GM19395 (cell line): ENCODE data around the gene RCC1.
"Not testable (repeated sequence)": the region's sequence is repeated elsewhere in the genome, so short reads cannot be mapped to it uniquely, and the experiment has no call there.

Source experiments
- ATAC-seq: cut with Tn5 transposase; IDR thresholded peaks from one replicate; pipeline ENCODE4 v1.9.1; 2021; ENCODE audit warnings: mild to moderate bottlenecking, moderate library complexity; ENCODE audit not compliant: unreplicated experiment

The RCC1 gene

DNA sequence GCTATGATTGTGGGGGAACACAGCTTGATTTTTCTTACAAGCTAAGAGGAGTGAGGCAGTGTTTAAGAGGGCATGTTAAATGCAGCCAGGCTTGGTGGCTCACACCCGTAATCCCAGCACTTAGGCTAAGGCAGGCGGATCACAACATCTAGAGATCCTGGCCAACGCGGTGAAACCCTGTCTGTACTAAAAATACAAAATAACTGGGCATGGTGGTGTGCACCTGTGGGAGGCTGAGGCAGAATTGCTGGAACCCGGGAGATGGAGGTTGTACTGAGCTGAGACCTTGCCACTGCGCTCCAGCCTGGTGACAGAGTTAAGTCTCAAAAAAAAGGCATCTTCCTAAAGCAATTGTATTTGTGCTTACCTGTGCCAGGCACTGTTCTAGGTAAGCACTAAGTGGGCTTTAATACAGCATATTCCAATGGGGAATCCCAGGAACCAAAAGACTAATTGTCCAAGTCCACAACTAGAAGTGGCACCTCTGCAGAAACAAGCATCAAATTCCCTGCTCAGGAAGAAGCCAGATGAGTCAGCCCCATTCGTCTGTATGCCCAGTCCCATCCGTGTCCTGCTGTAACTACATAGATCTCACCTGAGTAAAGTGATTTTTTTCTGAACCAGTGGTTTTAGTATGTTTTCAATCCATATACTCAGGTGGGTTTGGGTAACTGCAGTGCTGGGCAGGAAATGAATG, 4.6 kb downstream of the RCC1 start:
- ATAC-seq = no peak

DNA sequence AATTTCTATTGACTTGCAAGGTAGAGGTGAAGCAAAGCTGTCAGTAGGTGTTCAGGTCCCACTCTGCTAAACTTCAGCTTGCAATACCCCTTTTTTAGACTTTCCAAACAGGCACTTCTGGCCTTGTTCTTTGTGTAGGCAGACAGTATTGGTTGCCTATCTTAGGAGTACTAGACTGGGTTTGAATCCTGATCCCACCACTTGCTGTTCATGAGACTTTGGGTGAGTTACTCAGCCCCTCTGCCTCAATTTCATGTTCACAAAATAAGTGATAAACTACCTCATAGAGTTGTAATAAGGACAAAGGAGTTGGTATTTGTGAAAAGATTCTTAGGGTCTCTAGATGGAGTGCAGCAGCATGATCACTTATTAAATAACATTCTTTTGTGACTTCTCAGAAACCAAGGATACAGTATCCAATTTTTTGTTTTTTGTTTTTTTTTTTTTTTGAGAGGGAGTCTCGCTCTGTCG, 5.2 kb downstream of the RCC1 start:
- ATAC-seq = no peak

DNA sequence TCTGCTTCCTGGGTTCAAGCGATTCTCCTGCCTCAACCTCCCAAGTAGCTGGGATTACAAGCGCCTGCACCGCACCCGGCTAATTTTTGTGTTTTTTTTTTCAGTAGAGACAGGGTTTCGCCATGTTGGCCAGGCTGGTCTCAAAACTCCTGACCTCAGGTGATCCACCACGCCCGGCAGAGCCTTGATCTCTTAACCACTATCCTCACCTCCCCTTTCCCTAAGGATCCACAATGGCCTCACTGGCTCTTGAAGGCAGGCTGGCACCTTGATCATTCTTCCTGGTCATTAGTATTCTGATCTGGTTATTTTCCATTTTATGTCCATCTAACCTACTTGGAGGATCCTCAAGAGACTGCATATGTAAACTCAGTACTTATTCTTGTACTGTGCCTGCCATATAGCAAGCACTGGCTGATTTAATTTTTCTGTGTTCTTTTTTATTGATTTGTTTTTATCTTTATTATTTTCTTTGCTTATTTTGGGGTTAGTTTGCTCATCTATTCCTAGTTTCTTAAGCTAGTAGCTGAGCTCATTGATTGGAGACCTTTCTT, 6.3 kb downstream of the RCC1 start:
- no peak for ATAC-seq

DNA sequence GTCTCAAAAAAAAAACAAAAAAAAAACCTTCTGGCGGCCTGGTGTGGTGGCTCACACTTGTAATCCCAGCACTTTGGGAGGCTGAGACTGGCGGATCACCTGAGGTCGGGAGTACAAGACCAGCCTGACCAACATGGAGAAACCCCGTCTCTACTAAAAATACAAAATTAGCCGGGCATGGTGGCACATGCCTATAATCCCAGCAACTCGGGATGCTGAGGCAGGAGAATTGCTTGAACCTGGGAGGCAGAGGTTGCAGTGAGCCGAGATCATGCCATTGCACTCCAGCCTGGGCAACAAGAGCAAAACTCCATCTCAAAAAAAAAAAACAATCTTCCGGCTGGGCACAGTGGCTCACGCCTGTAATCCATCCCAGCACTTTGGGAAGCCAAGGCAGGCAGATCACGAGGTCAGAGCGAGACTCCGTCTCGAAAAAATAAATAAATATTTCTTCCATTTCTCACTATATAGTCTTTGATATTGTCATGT, 8.6 kb downstream of the RCC1 start:
- not testable (repeated sequence) for ATAC-seq

DNA sequence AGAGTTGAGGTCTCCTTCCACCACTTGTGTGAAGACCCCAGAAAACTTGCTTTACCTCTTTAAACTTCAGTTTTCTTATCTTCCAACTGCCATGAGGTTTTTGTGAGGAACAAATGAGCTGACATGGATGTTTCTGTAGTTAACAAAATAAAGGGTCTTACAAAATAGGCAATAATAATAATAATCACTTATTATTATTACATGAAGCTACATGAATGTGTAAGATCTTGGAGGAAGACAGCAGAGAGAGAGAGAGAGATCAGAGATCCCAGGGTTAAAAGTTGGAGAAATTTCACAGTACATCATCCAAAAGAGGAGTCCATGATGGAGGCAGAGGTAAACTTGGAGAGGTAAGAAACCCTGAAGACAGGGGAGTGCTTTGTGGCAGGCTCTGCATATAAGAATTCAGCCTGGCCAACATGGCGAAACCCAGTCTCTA, 10.7 kb downstream of the RCC1 start:
- ATAC-seq = no peak

DNA sequence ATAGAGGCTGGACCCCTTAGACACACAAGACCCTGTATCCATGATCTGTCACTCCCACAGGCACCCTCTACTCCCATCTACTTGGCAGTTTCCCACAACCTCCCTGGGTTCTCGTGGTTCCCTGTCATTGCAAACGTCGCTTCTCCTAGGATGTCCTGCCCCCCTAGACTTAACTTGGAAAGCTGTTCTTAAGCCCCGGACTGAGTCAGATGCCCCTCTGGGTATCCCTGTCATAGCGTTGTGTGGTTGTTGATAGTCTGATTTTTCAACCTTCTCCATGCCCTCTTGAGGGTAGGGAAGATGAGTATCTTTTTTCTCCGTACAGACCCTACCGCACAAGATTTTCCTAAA, 11.8 kb downstream of the RCC1 start:
- ATAC-seq = no peak

DNA sequence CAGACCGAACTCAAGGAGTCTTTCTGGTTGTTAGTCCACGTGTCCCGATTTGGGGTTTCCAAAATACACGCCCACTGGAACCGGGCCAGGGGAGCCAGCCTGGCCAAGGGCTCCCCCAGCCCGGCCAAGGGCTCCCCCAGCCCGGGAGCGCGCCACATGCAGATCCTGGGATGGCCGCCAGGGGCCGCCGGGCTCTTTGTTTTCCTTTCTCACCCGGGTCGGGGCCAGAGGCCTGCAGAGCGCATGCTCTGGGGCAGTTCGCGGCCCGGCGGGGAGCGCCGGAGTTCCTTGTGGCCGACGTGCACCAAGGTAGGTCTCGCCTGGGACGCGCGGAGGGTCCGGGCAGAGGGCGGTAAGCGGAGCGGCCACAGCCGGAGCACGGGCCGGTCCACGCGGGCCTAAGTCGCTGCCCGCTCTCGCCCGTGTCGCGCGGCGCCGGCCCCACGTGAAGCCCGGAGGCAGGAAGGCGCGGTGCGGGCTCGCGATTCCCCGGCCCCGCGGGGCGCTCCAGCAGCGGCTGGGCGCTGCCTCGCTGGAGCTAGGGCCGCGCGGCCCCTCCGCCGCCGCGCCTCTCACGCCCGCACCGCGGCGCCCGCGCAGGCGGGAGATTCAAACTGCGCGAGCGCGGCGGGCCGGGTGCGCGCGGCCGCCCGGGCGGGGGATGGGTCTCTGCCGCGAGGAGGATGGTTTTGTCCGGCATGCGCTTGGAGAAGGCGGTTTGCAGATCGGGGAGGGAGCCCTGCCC, 12.3 kb downstream of the RCC1 start:
- ATAC-seq = peak; percentile 69

DNA sequence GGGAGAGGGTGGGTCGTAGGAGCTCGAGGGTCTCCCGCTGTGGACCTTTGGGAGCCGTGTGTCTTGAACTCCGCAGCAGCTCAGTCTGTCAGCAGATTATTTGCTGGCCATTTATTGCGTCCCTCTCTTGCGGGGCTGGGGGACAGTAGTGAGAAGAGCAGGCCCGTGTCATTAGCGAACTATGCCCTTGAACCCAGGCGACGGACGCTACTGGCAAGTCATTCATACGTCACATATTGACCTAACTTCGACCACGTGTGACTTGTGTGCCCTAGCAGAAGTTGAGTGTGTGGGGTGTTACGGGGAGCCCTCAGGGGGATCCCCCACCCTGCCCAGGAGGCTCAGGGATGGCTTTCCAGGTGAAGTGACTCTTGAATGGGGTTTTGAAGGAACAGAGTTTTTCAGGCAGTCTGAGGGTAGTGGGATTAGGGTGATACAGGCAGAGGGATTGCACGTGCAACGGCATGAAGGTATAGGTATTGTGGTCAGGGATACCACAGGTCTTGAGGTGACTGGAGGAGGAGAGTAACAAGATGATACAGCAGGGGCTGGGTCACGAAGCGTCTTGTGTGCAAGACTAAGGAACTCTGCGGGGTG, 13.0 kb downstream of the RCC1 start:
- ATAC-seq = peak; percentile 24

DNA sequence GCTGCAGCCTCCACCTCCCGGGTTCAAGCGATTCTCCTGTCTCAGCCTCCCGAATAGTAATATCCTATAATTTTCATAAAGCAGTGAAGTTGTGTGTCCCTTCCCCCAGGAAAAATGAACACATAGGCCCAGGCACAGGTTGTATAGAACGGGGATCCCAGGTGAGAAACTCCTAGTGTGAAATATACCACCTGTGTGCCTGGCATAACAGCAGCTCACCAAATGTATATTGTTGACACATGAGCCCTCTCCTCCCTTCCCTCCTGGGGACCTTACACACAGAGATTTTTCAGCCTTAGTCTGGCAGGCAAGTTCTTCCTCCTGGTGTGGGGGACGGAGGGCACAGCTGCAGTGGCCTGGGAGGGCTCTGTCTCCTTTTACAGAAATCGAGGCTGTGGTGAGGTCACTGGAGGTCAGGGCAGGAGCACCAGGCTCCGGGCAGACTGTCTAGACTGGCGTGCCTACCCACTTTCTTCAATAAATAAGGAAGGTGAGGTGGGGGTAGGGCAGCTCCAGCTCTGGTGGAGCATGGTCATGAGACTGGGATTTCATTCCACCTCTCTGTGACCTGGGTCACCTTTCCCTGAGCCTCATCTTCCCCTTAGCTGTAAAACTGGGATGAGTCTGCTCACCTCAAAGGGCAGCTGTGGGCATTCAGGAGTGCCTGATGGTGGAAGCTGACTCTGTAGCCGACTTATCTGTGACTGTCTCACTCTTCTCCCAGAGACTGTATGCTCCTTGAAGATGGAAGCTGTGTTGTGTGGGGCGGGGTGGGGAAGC, 14.3 kb downstream of the RCC1 start:
- no peak for ATAC-seq

DNA sequence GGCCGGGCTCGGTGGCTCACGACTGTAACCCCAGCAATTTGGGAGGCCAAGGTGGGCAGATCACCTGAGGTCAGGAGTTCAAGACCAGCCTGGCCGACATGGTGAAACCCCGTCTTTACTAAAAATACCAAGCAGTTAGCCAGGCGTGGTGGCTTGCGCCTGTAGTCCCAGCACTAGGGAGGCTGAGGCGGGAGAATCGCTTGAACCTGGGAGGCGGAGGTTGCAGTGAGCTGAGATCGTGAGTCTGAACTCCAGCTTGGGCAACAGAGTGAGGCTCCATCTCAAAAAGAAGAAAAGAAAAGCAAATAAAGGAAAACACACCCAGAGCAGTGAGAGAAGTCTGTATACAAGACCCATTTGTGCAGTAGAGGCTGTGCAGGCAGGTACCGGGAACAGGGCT, 15.0 kb downstream of the RCC1 start:
- ATAC-seq = not testable (repeated sequence)

DNA sequence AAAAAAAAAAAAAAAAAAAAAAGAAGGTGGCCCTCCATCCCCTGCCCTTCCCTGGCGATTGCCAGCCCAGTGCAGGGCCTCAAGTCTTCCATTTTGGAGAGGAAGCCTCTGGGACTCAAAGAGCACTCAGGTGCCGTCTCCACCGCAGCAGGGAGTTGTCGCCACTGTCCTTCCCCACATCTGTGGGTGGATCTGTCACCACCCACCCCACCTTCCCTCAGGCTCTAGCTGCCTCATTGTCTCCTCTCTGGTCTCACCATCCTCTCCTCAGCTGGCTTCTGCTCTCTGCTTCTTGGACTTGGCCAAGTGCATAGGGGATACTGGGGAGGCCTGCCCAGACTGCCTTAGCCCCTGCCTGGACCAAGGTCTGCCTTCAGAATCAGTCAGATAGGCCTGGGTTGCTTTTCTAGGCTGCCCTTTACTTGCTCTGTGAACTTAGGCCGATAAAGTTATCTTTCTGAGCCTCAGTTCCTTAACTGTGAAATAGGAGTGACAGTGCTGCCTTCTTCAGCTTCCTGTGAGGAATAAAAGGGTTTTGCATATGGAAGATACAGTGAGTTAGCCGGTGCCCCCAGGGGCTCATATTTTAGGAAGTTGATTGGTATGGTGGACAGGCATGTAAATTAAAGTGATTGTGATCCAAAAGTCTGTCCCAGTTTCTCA, 15.8 kb downstream of the RCC1 start:
- ATAC-seq = no peak

DNA sequence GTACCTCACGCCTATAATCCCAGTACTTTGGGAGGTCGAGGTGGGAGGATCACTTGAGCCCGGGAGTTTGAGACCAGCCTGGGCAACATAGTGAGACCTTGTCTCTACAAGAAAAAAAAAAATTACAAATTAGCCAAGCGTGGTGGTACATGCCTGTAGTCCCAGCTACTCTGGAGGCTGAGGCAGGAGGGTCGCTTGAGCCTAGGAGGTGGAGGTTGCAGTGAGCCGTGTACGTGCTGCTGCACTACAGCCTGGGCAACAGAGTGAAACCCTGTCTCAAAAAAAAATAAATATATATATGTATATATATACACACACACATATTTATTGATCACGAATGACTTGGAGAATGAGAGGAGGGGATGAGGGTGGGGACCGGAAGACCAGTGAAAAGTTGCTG, 16.7 kb downstream of the RCC1 start:
- ATAC-seq = not testable (repeated sequence)

DNA sequence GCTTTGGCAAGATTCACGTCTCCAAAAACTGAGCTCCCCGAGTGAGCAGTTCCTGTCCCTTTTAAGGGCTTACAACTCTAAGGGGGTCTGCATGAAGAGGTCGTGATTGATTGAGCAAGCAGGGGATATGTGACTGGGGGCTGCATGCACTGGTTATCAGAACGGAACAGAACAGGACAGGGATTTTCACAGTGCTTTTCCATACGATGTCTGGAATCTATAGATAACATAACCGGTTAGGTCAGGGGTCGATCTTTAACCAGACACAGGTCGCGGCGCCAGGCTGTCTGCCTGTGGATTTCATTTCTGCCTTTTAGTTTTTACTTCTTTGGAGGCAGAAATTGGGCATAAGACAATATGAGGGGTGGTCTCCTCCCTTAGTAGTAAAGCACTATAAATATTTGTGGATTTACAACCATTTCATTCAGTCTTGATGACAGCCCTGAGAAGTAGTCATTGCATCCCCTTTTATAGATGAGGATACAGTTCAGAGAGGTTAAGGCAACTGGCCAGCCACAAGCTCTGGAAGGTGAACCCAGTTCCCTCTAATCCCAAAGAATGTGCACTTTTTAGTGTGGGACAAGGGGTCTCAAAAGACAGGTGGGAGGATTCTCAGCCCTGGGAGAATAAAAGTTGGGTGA, 19.3 kb downstream of the RCC1 start:
- not testable (repeated sequence) for ATAC-seq

DNA sequence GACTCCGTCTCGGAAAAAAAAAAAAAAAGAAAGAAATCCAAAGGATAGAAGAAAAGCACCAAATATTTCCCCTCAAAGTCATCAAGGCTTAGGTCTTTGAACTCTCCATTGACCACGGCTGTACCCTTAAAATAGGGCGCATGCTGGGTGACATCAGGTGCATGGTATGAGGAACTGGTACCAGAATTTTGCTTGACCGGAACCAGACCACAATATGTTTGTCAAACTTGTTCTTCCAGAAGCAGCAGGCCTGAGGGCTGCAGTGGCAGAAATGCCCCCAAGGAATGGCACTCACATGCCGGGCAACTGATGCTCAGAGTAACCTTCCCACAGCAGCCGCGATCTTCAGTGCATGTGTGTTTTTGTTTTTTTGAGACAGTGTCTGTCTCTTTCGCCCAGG, 21.0 kb downstream of the RCC1 start:
- no peak for ATAC-seq

DNA sequence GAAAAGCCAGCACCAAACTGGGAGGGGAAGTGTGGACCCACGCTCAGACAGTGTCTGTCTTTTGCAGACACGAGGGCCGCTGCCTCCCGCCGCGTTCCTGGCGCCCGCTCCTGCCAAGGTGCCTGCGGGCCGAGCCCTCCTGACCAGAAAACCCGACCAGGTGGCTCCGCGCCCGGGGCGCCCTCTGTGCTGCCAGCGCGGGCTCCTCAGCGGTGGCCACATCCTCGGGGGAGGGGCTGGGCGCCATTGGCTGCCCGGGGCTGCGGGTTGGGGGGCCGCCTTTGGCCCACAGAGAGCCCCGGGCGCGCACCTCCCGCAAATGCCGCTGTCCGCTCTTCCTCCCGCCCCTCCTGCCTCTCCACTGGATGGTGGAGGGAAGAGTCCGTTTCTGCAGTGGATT, 24.6 kb downstream of the RCC1 start:
- ATAC-seq = no peak

DNA sequence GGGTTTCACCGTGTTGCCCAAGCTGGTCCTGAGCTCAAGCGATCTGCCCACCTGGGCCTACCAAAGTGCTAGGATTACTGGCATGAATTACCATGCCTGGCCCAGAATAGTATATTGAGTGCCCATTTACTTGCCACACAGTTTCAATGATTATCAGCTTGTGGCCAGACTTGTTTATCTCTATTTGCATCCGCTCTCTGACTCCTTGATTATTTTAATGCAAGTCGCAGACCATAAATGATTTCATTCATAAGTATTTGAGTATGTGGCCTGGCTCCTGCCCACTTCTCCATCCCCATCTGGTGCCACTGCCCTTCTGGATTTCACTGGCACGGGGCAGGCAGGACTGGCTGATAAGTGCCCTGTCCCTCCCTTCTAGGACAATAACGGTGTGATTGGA, 28.8 kb downstream of the RCC1 start:
- ATAC-seq = no peak

DNA sequence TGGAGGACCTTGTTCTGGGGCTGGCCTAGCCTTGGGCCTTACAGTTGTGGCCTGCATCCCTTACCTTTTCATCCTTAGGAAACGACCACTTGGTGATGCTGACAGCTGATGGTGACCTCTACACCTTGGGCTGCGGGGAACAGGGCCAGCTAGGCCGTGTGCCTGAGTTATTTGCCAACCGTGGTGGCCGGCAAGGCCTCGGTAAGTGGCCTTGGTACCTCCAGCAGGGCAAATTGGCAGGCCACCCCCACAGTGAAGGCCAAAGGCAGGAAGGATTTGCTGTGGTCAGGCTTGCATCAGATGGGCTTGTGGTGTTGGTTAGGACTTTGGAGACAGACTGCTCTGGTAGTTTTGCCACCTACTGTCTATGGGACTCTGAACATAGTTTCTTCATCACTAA, 29.3 kb downstream of the RCC1 start:
- no peak for ATAC-seq

DNA sequence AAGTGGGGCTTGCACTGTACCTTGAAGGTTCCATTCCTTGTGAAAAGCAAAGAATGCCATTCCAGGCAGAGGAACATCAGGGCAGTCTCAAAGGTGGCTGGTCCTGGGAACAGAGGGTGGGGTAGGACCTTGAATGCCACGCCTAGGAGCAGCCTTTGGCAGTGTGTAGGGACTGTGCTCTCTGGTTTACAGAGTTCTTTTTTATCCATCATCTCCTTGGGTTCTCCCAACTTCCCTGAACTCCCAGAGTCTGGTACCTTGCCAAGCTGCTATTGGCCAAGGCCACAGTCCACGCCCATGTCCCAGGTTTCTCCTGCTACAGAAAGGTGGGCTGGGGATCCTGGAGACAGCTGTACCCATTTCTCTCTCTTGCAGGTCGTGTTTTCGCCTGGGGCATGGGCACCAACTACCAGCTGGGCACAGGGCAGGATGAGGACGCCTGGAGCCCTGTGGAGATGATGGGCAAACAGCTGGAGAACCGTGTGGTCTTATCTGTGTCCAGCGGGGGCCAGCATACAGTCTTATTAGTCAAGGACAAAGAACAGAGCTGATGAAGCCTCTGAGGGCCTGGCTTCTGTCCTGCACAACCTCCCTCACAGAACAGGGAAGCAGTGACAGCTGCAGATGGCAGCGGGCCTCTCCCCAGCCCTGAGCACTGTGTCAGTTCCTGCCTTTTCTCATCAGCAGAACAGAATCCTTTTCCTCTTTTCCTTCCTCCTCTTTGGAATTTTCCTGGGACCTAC, 31.8 kb downstream of the RCC1 start:
- ATAC-seq = no peak

DNA sequence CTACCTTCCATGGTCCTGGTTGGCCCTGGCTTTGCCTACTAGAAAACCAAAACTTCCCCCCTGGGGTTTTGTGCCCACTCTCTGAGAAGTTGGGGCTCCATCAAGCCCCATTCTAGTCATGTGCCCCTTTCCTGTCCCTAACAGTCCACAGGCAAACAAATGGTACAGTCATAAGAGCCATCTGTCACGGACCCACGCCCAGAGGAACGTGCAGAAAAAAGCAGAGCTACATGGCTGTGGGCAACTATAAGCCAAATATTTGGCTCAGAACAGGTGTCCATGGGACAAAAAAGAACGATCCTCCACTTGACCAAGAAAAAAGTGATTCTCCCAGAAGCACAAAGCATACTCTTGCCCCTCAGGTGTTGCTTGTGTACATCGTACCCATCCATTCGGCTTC, 32.4 kb downstream of the RCC1 start:
- ATAC-seq = no peak
